Astrocyte (in vitro differentiated cells and primary cell): Measurements from ENCODE around the gene PTPN3. TPM values are rescaled to one million over a fixed set of nuclear protein-coding genes. Genes with fewer than 3 reads are reported as not detected.

Source experiments
- DNase-seq: peaks from one replicate; pipeline ENCODE4 v3.0.0-alpha.2; 2010; ENCODE audit warnings: low read depth
- FAIRE-seq: peaks from 2 replicates; lab custom pipeline; 2011; peaks lifted over from hg19 to GRCh38; lab: Jason Lieb, UNC
- H2AFZ ChIP-seq: 2 replicates; pipeline ENCODE4 v1.6.0; 2012; ENCODE audit warnings: low read depth, low read length, inconsistent platforms
- H3K27ac ChIP-seq: 2 replicates; pipeline ENCODE4 v1.5.1; 2011; ENCODE audit warnings: low read depth, low read length, inconsistent platforms
- H3K27me3 ChIP-seq: 2 replicates; pipeline ENCODE4 v1.6.0; 2011; ENCODE audit warnings: low read length, inconsistent platforms; ENCODE audit not compliant: insufficient read depth
- H3K36me3 ChIP-seq: 2 replicates; pipeline ENCODE4 v1.5.1; 2011; ENCODE audit warnings: low read length, inconsistent platforms; ENCODE audit not compliant: insufficient read depth
- H3K4me1 ChIP-seq: 2 replicates; pipeline ENCODE4 v1.5.1; 2011; ENCODE audit warnings: low read length, inconsistent platforms; ENCODE audit not compliant: insufficient read depth
- H3K4me2 ChIP-seq: 2 replicates; pipeline ENCODE4 v1.6.0; 2012; ENCODE audit warnings: low read length, inconsistent platforms
- H3K4me3 ChIP-seq: 2 replicates; pipeline ENCODE4 v1.5.1; 2011; ENCODE audit warnings: low read depth, mild to moderate bottlenecking, low read length, inconsistent platforms; ENCODE audit not compliant: insufficient read depth
- H3K79me2 ChIP-seq: 2 replicates; pipeline ENCODE4 v1.6.0; 2012; ENCODE audit warnings: mild to moderate bottlenecking, low read length, inconsistent platforms; ENCODE audit not compliant: insufficient read depth
- H3K9ac ChIP-seq: 2 replicates; pipeline ENCODE4 v1.6.0; 2012; ENCODE audit warnings: mild to moderate bottlenecking, low read length, inconsistent platforms
- H3K9me3 ChIP-seq: 2 replicates; pipeline ENCODE4 v1.5.1; 2012; ENCODE audit warnings: low read depth, mild to moderate bottlenecking, low read length, inconsistent platforms; ENCODE audit not compliant: insufficient read depth
- H4K20me1 ChIP-seq: 2 replicates; pipeline ENCODE4 v1.6.0; 2012; ENCODE audit warnings: low read length, inconsistent platforms; ENCODE audit not compliant: insufficient read depth
- H3K27ac Mint-ChIP-seq: one replicate; pipeline ENCODE4 v1.8.0; 2021; ENCODE audit warnings: mild to moderate bottlenecking, mixed read lengths; ENCODE audit not compliant: unreplicated experiment
- H3K27me3 Mint-ChIP-seq: one replicate; pipeline ENCODE4 v1.8.0; 2021; ENCODE audit warnings: low read depth, mixed read lengths; ENCODE audit not compliant: unreplicated experiment
- H3K36me3 Mint-ChIP-seq: one replicate; pipeline ENCODE4 v1.8.0; 2021; ENCODE audit warnings: low read depth, mixed read lengths; ENCODE audit not compliant: unreplicated experiment
- H3K4me1 Mint-ChIP-seq: one replicate; pipeline ENCODE4 v1.8.0; 2021; ENCODE audit warnings: low read depth, mixed read lengths; ENCODE audit not compliant: unreplicated experiment
- H3K4me3 Mint-ChIP-seq: one replicate; pipeline ENCODE4 v1.8.0; 2021; ENCODE audit warnings: mild to moderate bottlenecking, moderate library complexity, mixed read lengths; ENCODE audit not compliant: unreplicated experiment
- H3K9me3 Mint-ChIP-seq: one replicate; pipeline ENCODE4 v1.8.0; 2021; ENCODE audit warnings: mild to moderate bottlenecking, mixed read lengths; ENCODE audit not compliant: unreplicated experiment
- CTCF ChIP-seq: IDR thresholded peaks from 2 replicates; pipeline ENCODE4 v1.5.1; 2011; ENCODE audit warnings: low read depth, mild to moderate bottlenecking, inconsistent platforms, low read length, moderate library complexity; ENCODE audit not compliant: insufficient read depth
- EZH2 ChIP-seq: IDR thresholded peaks from 2 replicates; pipeline ENCODE4 v1.6.1; 2012; ENCODE audit warnings: mild to moderate bottlenecking, low read length, inconsistent platforms; ENCODE audit not compliant: insufficient read depth
- total RNA-seq: library from RNA; stranded (reverse); gene quantifications from 2 replicates; pipeline ENCODE4 v1.2.1, GENCODE V29; 2021

PTPN3 gene
- total RNA-seq, 1 donor from 2014 or later, result 1.1 TPM

- Histone ChIP-seq H3K27me3 (no peaks in the 10 kb centered on the region), H2AFZ (no peak overlapping the region), H4K20me1 (no peaks in the 10 kb centered on the region), H3K9ac (no peak overlapping the region), H3K4me3 (no peak overlapping the region), H3K9me3 (no peaks in the 10 kb centered on the region), H3K27ac (no peak overlapping the region), H3K4me2 (no peak overlapping the region), H3K36me3 (no peaks in the 10 kb centered on the region), H3K79me2 (no peaks in the 10 kb centered on the region), H3K4me1 (no peaks in the 10 kb centered on the region)
- Mint-ChIP-seq H3K27me3 (peaks cover 4% of the 10 kb centered on the region), H3K27ac (no peak overlapping the region), H3K9me3 (no peaks in the 10 kb centered on the region), H3K4me1 (peaks cover 2% of the 10 kb centered on the region), H3K36me3 (peaks cover 1% of the 10 kb centered on the region), H3K4me3 (no peak overlapping the region)
- DNase-seq (no peak), FAIRE-seq (no peak)
- TF ChIP-seq CTCF, result no peak
Observed at GRCh38 chr9:109419531-109419930, 78.6 kb downstream of the PTPN3 start.

- no peaks in the 10 kb centered on the region for H3K36me3 ChIP-seq
- FAIRE-seq (no peak), DNase-seq (peak; percentile 29)
- Mint-ChIP-seq H3K36me3 (peaks cover 3% of the 10 kb centered on the region), H3K27me3 (peaks cover 4% of the 10 kb centered on the region), H3K4me3 (no peak overlapping the region), H3K4me1 (peaks cover 2% of the 10 kb centered on the region), H3K9me3 (no peaks in the 10 kb centered on the region), H3K27ac (no peak overlapping the region)
- H3K79me2 ChIP-seq, result no peaks in the 10 kb centered on the region
- H3K9me3 ChIP-seq, result no peaks in the 10 kb centered on the region
- H3K4me2 ChIP-seq, result no peak overlapping the region
- no peaks in the 10 kb centered on the region for H4K20me1 ChIP-seq
- H3K4me3 ChIP-seq, result no peak overlapping the region
- no peaks in the 10 kb centered on the region for H3K27me3 ChIP-seq
- H3K4me1 ChIP-seq, result no peaks in the 10 kb centered on the region
- TF ChIP-seq EZH2, result no peak
- no peak for TF ChIP-seq CTCF
- H2AFZ ChIP-seq, result no peak overlapping the region
- H3K27ac ChIP-seq, result no peak overlapping the region
- no peak overlapping the region for H3K9ac ChIP-seq
Observed at GRCh38 chr9:109418827-109419226, 79.3 kb downstream of the PTPN3 start.

- Mint-ChIP-seq H3K27ac (no peak overlapping the region), H3K36me3 (peaks cover 3% of the 10 kb centered on the region), H3K9me3 (peaks cover 1% of the 10 kb centered on the region), H3K4me3 (no peak overlapping the region), H3K27me3 (peaks cover 4% of the 10 kb centered on the region), H3K4me1 (peaks cover 5% of the 10 kb centered on the region)
- no peak overlapping the region for H3K4me2 ChIP-seq
- no peak overlapping the region for H3K27ac ChIP-seq
- no peak for FAIRE-seq
- H3K9me3 ChIP-seq, result no peaks in the 10 kb centered on the region
- H3K27me3 ChIP-seq, result no peaks in the 10 kb centered on the region
- no peaks in the 10 kb centered on the region for H3K36me3 ChIP-seq
- DNase-seq, result no peak
- no peaks in the 10 kb centered on the region for H3K4me1 ChIP-seq
- H3K4me3 ChIP-seq, result no peak overlapping the region
- H3K79me2 ChIP-seq, result no peaks in the 10 kb centered on the region
- TF ChIP-seq CTCF (no peak), EZH2 (no peak)
- no peak overlapping the region for H3K9ac ChIP-seq
- H4K20me1 ChIP-seq, result no peaks in the 10 kb centered on the region
- H2AFZ ChIP-seq, result no peak overlapping the region
Observed at GRCh38 chr9:109417585-109418544, 80.2 kb downstream of the PTPN3 start.
